ENCODE data around the gene FUNDC1.

DNA sequence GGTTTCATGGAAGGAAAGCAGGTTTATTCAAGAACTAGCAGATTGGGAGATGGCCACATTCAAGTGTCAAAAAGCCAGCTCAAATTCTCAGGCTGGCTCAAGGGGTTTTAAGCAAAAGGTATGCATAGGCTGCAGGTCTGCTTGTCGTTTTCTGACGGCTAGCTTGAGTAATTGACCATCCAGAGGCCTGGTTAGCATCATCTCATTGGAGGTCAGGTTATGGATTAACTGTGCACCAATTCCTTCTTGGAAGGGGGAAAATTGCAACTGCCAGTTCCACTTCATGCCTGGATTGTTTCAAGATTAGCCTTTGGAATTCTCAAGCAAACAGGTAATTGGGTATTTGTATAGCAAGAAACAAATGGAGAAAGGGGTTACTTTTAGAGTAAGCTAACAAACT is 62.1 kb downstream of the FUNDC1 start:
- TF ChIP-seq, protein P1, sequence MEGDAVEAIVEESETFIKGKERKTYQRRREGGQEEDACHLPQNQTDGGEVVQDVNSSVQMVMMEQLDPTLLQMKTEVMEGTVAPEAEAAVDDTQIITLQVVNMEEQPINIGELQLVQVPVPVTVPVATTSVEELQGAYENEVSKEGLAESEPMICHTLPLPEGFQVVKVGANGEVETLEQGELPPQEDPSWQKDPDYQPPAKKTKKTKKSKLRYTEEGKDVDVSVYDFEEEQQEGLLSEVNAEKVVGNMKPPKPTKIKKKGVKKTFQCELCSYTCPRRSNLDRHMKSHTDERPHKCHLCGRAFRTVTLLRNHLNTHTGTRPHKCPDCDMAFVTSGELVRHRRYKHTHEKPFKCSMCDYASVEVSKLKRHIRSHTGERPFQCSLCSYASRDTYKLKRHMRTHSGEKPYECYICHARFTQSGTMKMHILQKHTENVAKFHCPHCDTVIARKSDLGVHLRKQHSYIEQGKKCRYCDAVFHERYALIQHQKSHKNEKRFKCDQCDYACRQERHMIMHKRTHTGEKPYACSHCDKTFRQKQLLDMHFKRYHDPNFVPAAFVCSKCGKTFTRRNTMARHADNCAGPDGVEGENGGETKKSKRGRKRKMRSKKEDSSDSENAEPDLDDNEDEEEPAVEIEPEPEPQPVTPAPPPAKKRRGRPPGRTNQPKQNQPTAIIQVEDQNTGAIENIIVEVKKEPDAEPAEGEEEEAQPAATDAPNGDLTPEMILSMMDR (IDR thresholded peaks at IDR 0.05), result no peak
- TF ChIP-seq POLR2A (IDR thresholded peaks at IDR 0.05) (no peak), EP300 (IDR thresholded peaks at IDR 0.05) (no peak)

All from sigmoid colon (tissue), 4 donors.